NB4 (cell line): Measurements from ENCODE around the gene FLT1.

ENCODE experiments used
- POLR2A ChIP-seq: IDR thresholded peaks from 2 replicates; pipeline ENCODE4 v1.6.1; 2011; ENCODE audit warnings: mild to moderate bottlenecking; ENCODE audit not compliant: insufficient read length; ENCODE audit errors: extremely low read depth
- TF ChIP-seq, protein P1 (sequence below): IDR thresholded peaks from one replicate; pipeline ENCODE4 v1.5.1; 2012; ENCODE audit warnings: low read depth, low read length

DNA sequence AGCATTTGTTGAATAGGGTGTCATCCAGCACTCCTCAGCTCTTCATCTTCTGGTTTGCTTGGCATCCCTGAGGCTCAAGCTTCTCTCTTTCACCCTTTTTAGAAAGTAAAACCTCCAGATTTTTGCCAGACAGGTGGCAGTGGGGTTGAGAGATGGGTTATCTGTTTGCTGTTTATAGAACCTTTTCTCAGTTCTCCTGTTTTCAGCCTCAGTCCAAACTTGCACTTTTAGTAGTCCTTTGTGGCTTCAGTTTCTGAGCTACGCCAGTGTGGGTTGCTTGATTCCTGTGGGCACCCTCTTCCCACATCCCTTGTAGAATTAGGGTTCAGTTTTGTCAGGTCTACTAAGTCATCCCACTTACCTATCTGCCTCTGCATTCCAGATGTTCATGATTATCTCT is 208.7 kb downstream of the FLT1 start:
- TF ChIP-seq, protein P1, sequence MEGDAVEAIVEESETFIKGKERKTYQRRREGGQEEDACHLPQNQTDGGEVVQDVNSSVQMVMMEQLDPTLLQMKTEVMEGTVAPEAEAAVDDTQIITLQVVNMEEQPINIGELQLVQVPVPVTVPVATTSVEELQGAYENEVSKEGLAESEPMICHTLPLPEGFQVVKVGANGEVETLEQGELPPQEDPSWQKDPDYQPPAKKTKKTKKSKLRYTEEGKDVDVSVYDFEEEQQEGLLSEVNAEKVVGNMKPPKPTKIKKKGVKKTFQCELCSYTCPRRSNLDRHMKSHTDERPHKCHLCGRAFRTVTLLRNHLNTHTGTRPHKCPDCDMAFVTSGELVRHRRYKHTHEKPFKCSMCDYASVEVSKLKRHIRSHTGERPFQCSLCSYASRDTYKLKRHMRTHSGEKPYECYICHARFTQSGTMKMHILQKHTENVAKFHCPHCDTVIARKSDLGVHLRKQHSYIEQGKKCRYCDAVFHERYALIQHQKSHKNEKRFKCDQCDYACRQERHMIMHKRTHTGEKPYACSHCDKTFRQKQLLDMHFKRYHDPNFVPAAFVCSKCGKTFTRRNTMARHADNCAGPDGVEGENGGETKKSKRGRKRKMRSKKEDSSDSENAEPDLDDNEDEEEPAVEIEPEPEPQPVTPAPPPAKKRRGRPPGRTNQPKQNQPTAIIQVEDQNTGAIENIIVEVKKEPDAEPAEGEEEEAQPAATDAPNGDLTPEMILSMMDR: no peak
- no peak for TF ChIP-seq POLR2A
